Measurements from ENCODE around the gene DUSP18. TPM values are rescaled to one million over a fixed set of nuclear protein-coding genes. Genes with fewer than 3 reads are reported as not detected.

DUSP18 gene
- total and polyA plus RNA-seq, 2 of the 13 experiments (the other 11 are each of a cell fraction or from before 2014, with no cell fraction given), result 1.4 to 2.3 TPM

GRCh38 chr22:30687358-30687757 is 19.7 kb upstream of the DUSP18 start:
- Histone ChIP-seq H3K4me1 (ENCODE audit: insufficient read depth, low read length) (no peaks in the 10 kb centered on the region), H2AFZ (ENCODE audit: low read length) (no peak overlapping the region), H3K27me3 (ENCODE audit: control insufficient read depth in 1 of 2, insufficient read depth in 2 of 2, low read length in 2 of 2) (no peaks in the 10 kb centered on the region), H3K9me3 (ENCODE audit: low read length) (no peaks in the 10 kb centered on the region), H3K4me2 (ENCODE audit: low read depth, low read length) (no peak overlapping the region), H3K4me3 (replicated peaks in 1 of 3; ENCODE audit: insufficient read depth in 1 of 3, low read depth in 2 of 3, low read length in 3 of 3) (no peak overlapping the region), H3K36me3 (replicated peaks in 1 of 2; ENCODE audit: control insufficient read depth in 1 of 2, insufficient read depth in 2 of 2, low read length in 2 of 2) (no peaks in the 10 kb centered on the region), H3K9ac (ENCODE audit: insufficient read depth, low read depth, low read length) (no peak overlapping the region), H4K20me1 (ENCODE audit: insufficient read depth, low read length) (no peaks in the 10 kb centered on the region), H3K79me2 (ENCODE audit: insufficient read depth, low read length) (no peaks in the 10 kb centered on the region), H3K27ac (ENCODE audit: extremely low read length, insufficient read depth, low read length) (no peak overlapping the region)
- WGBS (ENCODE audit: low lambda C conversion rate), result 17% methylated on average over 4 of the region's 4 CpGs
- FAIRE-seq, result no peak
- BruUV-seq (replicated peaks), result no TSS peak
- DNase-seq (ENCODE audit: low spot score), result no peak
- in situ Hi-C loops (cut with HindIII; ENCODE audit: extremely low pct_ligation_motif_present, low pct_unique_long_range_greater_than_20kb) (no loop called here), intact Hi-C loops (cut with micrococcal nuclease; ENCODE audit: unreplicated experiment) (no loop called here)
- no peak for ATAC-seq
- POLR2A ChIA-PET, result no interaction called here
- CTCF ChIA-PET (ENCODE audit: low intra/inter-chr PET ratio, low total read pairs), result no interaction called here
- TF ChIP-seq ZBTB46 (CRISPR knock-in tag; IDR thresholded peaks at IDR 0.05; ENCODE audit: borderline replicate concordance) (no peak), ZNF580 (CRISPR knock-in tag; IDR thresholded peaks at IDR 0.05; ENCODE audit: borderline replicate concordance, low read depth) (no peak), ZNF451 (CRISPR knock-in tag; IDR thresholded peaks at IDR 0.05) (no peak), ARID5B (CRISPR knock-in tag; IDR thresholded peaks at IDR 0.05) (no peak), HMGXB3 (CRISPR knock-in tag; IDR thresholded peaks at IDR 0.05; ENCODE audit: borderline replicate concordance) (no peak), AFF4 (CRISPR knock-in tag; IDR thresholded peaks at IDR 0.05) (no peak), MATR3 (CRISPR knock-in tag; IDR thresholded peaks at IDR 0.05) (no peak), ZC3H13 (CRISPR knock-in tag; IDR thresholded peaks at IDR 0.05) (no peak), SOX13 (IDR thresholded peaks at IDR 0.05) (no peak), SOX13 (CRISPR knock-in tag; conservative IDR thresholded peaks at IDR 0.05 in 1 of 2, IDR thresholded peaks at IDR 0.05 in 1 of 2) (no peak)
